Measurements from ENCODE around the gene DNPH1. TPM values are rescaled to one million over a fixed set of nuclear protein-coding genes. Genes with fewer than 3 reads are reported as not detected.

The DNPH1 gene
- total RNA-seq, 1 donor from 2014 or later, result 3.5 TPM

- Mint-ChIP-seq H3K4me3 (ENCODE audit: unreplicated experiment) (no peak overlapping the region), H3K4me1 (ENCODE audit: low read depth, unreplicated experiment) (peaks cover 16% of the 10 kb centered on the region), H3K9me3 (ENCODE audit: unreplicated experiment) (peaks cover 2% of the 10 kb centered on the region), H3K36me3 (ENCODE audit: unreplicated experiment) (no peaks in the 10 kb centered on the region), H3K27ac (ENCODE audit: unreplicated experiment) (no peak overlapping the region), H3K27me3 (ENCODE audit: unreplicated experiment) (peaks cover 15% of the 10 kb centered on the region)
- TF ChIP-seq CTCF (IDR thresholded peaks at IDR 0.05; ENCODE audit: partially characterized antibody, unreplicated experiment), result no peak
- DNase-seq, result no peak
Observed at GRCh38 chr6:43217351-43217750, 11.9 kb downstream of the DNPH1 start.

- Mint-ChIP-seq H3K27ac (ENCODE audit: unreplicated experiment) (no peak overlapping the region), H3K9me3 (ENCODE audit: unreplicated experiment) (peaks cover 2% of the 10 kb centered on the region)
Observed at GRCh38 chr6:43216200-43216599, 13.1 kb downstream of the DNPH1 start.

GRCh38 chr6:43215066-43215465, 14.2 kb downstream of the DNPH1 start:
- no peaks in the 10 kb centered on the region for H3K36me3 Mint-ChIP-seq (ENCODE audit: unreplicated experiment)
- H3K4me1 Mint-ChIP-seq (ENCODE audit: low read depth, unreplicated experiment), result peaks cover 16% of the 10 kb centered on the region
- H3K27me3 Mint-ChIP-seq (ENCODE audit: unreplicated experiment), result peaks cover 11% of the 10 kb centered on the region
- H3K4me3 Mint-ChIP-seq (ENCODE audit: unreplicated experiment), result no peak overlapping the region
- no peak overlapping the region for H3K27ac Mint-ChIP-seq (ENCODE audit: unreplicated experiment)
- DNase-seq, result no peak
- H3K9me3 Mint-ChIP-seq (ENCODE audit: unreplicated experiment), result peaks cover 2% of the 10 kb centered on the region
- no peak for TF ChIP-seq CTCF (IDR thresholded peaks at IDR 0.05; ENCODE audit: partially characterized antibody, unreplicated experiment)

More at GRCh38 chr6:43216200-43216599, 13.1 kb downstream of the DNPH1 start:
- DNase-seq, result peak; percentile 35
- Mint-ChIP-seq H3K36me3 (ENCODE audit: unreplicated experiment) (no peaks in the 10 kb centered on the region), H3K4me1 (ENCODE audit: low read depth, unreplicated experiment) (peaks cover 16% of the 10 kb centered on the region), H3K4me3 (ENCODE audit: unreplicated experiment) (peak overlapping the region; percentile 58), H3K27me3 (ENCODE audit: unreplicated experiment) (peaks cover 11% of the 10 kb centered on the region)
- TF ChIP-seq CTCF (IDR thresholded peaks at IDR 0.05; ENCODE audit: partially characterized antibody, unreplicated experiment), result no peak

GRCh38 chr6:43213431-43213830, 15.8 kb downstream of the DNPH1 start:
- DNase-seq, result no peak
- H3K36me3 Mint-ChIP-seq (ENCODE audit: unreplicated experiment), result no peaks in the 10 kb centered on the region
- H3K27ac Mint-ChIP-seq (ENCODE audit: unreplicated experiment), result no peak overlapping the region
- H3K4me3 Mint-ChIP-seq (ENCODE audit: unreplicated experiment), result no peak overlapping the region
- no peak for TF ChIP-seq CTCF (IDR thresholded peaks at IDR 0.05; ENCODE audit: partially characterized antibody, unreplicated experiment)
- H3K9me3 Mint-ChIP-seq (ENCODE audit: unreplicated experiment), result peaks cover 2% of the 10 kb centered on the region
- peaks cover 6% of the 10 kb centered on the region for H3K27me3 Mint-ChIP-seq (ENCODE audit: unreplicated experiment)
- H3K4me1 Mint-ChIP-seq (ENCODE audit: low read depth, unreplicated experiment), result peaks cover 16% of the 10 kb centered on the region

GRCh38 chr6:43211955-43212354, 17.3 kb downstream of the DNPH1 start:
- peaks cover 6% of the 10 kb centered on the region for H3K27me3 Mint-ChIP-seq (ENCODE audit: unreplicated experiment)
- no peak for DNase-seq
- no peak overlapping the region for H3K27ac Mint-ChIP-seq (ENCODE audit: unreplicated experiment)
- H3K9me3 Mint-ChIP-seq (ENCODE audit: unreplicated experiment), result no peaks in the 10 kb centered on the region
- H3K4me1 Mint-ChIP-seq (ENCODE audit: low read depth, unreplicated experiment), result peaks cover 16% of the 10 kb centered on the region
- no peaks in the 10 kb centered on the region for H3K36me3 Mint-ChIP-seq (ENCODE audit: unreplicated experiment)
- TF ChIP-seq CTCF (IDR thresholded peaks at IDR 0.05; ENCODE audit: partially characterized antibody, unreplicated experiment), result no peak
- H3K4me3 Mint-ChIP-seq (ENCODE audit: unreplicated experiment), result no peak overlapping the region
